Measurements from ENCODE around the gene STPG3.
"Not testable (repeated sequence)": the region's sequence is repeated elsewhere in the genome, so short reads cannot be mapped to it uniquely, and the experiment has no call there.

The STPG3 gene

GRCh38 chr9:137247135-137247915 lies 3.8 kb upstream of the STPG3 start:
- no peak for DNase-seq

- no peak for DNase-seq
These were observed 3.2 kb upstream of the STPG3 start for GRCh38 chr9:137247916-137248175.

GRCh38 chr9:137250329-137251193 lies 525 bp upstream of the STPG3 start:
- DNase-seq: no peak

GRCh38 chr9:137251490-137252268 lies 593 bp downstream of the STPG3 start:
- no peak for DNase-seq

GRCh38 chr9:137252555-137253506 lies 1.7 kb downstream of the STPG3 start:
- DNase-seq: no peak

- no peak for DNase-seq
These were observed 2.9 kb downstream of the STPG3 start for GRCh38 chr9:137253717-137254623.

GRCh38 chr9:137254624-137255447 lies 3.8 kb downstream of the STPG3 start, which contains the start of gene NELFB:
NELFB (plus strand) TSS chr9:137255327.
- peak; percentile 97 for DNase-seq

- no peak for DNase-seq
These were observed 4.5 kb downstream of the STPG3 start for GRCh38 chr9:137255448-137256114.

GRCh38 chr9:137256362-137256761 lies 5.3 kb downstream of the STPG3 start:
- no peak for DNase-seq

- no peak for DNase-seq
These were observed 5.8 kb downstream of the STPG3 start for GRCh38 chr9:137256856-137257255.

GRCh38 chr9:137262173-137262908 lies 11.3 kb downstream of the STPG3 start:
- DNase-seq: not testable (repeated sequence)

GRCh38 chr9:137262909-137263285 lies 11.8 kb downstream of the STPG3 start:
- DNase-seq: no peak

- DNase-seq: no peak
These were observed 12.4 kb downstream of the STPG3 start for GRCh38 chr9:137263506-137263905.

GRCh38 chr9:137264067-137264466 lies 13.0 kb downstream of the STPG3 start:
- DNase-seq: no peak

GRCh38 chr9:137265496-137266161 lies 14.5 kb downstream of the STPG3 start:
- no peak for DNase-seq

GRCh38 chr9:137266162-137266527 lies 15.1 kb downstream of the STPG3 start:
- DNase-seq: no peak

- DNase-seq: no peak
These were observed 15.7 kb downstream of the STPG3 start for GRCh38 chr9:137266585-137267453.

All from stimulated activated CD4-positive, alpha-beta T cell treated with anti-CD3 and anti-CD28 coated beads, Interleukin-4, amount 100 ng/mL, for 1 hour (primary cell).